ENCODE results near the gene PITPNM3.
"Not testable (repeated sequence)": the region's sequence is repeated elsewhere in the genome, so short reads cannot be mapped to it uniquely, and the experiment has no call there.

Gene PITPNM3

GRCh38 chr17:6556121-6557039 lies at the start of gene PITPNM3:
TSS of gene PITPNM3 (minus strand) at chr17:6556555. CDS start at chr17:6556406, 149 bp downstream.
- no peak for DNase-seq

- no peak for DNase-seq
Observed at GRCh38 chr17:6605142-6605541, 48.8 kb upstream of the PITPNM3 start.

GRCh38 chr17:6603744-6604325 lies 47.5 kb upstream of the PITPNM3 start:
- no peak for DNase-seq

GRCh38 chr17:6602141-6602540 lies 45.8 kb upstream of the PITPNM3 start:
- DNase-seq: peak; percentile 81

GRCh38 chr17:6599364-6599763 lies 43.0 kb upstream of the PITPNM3 start:
- DNase-seq: peak; percentile 88

- no peak for DNase-seq
Observed at GRCh38 chr17:6597727-6598126, 41.4 kb upstream of the PITPNM3 start.

GRCh38 chr17:6596941-6597340 lies 40.6 kb upstream of the PITPNM3 start:
- no peak for DNase-seq

- no peak for DNase-seq
Observed at GRCh38 chr17:6596511-6596910, 40.2 kb upstream of the PITPNM3 start.

- DNase-seq: no peak
Observed at GRCh38 chr17:6596081-6596480, 39.7 kb upstream of the PITPNM3 start.

GRCh38 chr17:6593371-6593770 lies 37.0 kb upstream of the PITPNM3 start:
- DNase-seq: not testable (repeated sequence)

GRCh38 chr17:6592173-6592572 lies 35.8 kb upstream of the PITPNM3 start:
- no peak for DNase-seq

GRCh38 chr17:6591599-6592158 lies 35.3 kb upstream of the PITPNM3 start:
- peak; percentile 37 for DNase-seq

- DNase-seq: no peak
Observed at GRCh38 chr17:6589266-6589946, 33.1 kb upstream of the PITPNM3 start.

- DNase-seq: no peak
Observed at GRCh38 chr17:6588165-6588564, 31.8 kb upstream of the PITPNM3 start.

GRCh38 chr17:6587310-6587709 lies 31.0 kb upstream of the PITPNM3 start:
- DNase-seq: no peak

- no peak for DNase-seq
Observed at GRCh38 chr17:6583411-6583810, 27.1 kb upstream of the PITPNM3 start.

- no peak for DNase-seq
Observed at GRCh38 chr17:6580625-6581024, 24.3 kb upstream of the PITPNM3 start.

GRCh38 chr17:6578491-6578890 lies 22.1 kb upstream of the PITPNM3 start:
- DNase-seq: no peak

GRCh38 chr17:6577686-6578263 lies 21.4 kb upstream of the PITPNM3 start:
- no peak for DNase-seq

- DNase-seq: peak; percentile 35
Observed at GRCh38 chr17:6576038-6576785, 19.9 kb upstream of the PITPNM3 start.

- no peak for DNase-seq
Observed at GRCh38 chr17:6575596-6575988, 19.2 kb upstream of the PITPNM3 start.

Measured in inflammatory macrophage treated with lipopolysaccharide for 4 hours (primary cell).